Measurements from ENCODE around the gene PRTG. TPM values are rescaled to one million over a fixed set of nuclear protein-coding genes. Genes with fewer than 3 reads are reported as not detected.

Gene PRTG
- total RNA-seq, 6 experiments from 2014 or later = 0.06 to 0.22 (median 0.12) TPM

- no peaks in the 10 kb centered on the region for H3K27me3 ChIP-seq
- no peak for TF ChIP-seq CTCF (IDR thresholded peaks at IDR 0.05)
- TF ChIP-seq POLR2A (IDR thresholded peaks at IDR 0.05) = no peak
- H3K4me3 ChIP-seq = no peak overlapping the region
- H3K27ac ChIP-seq = no peak overlapping the region
- H3K36me3 ChIP-seq = no peaks in the 10 kb centered on the region
- ATAC-seq = no peak
- no peaks in the 10 kb centered on the region for H3K4me1 ChIP-seq
- H3K9me3 ChIP-seq = no peaks in the 10 kb centered on the region
- intact Hi-C loops (cut with DNase I) = no loop called here
- 71% methylated on average over 2 of the region's 2 CpGs for WGBS (ENCODE audit: insufficient coverage, low coverage, low lambda C conversion rate, missing lambda C conversion rate)
- no peak for DNase-seq
Observed at GRCh38 chr15:55712363-55712762, 30.6 kb downstream of the PRTG start.

- no peak for DNase-seq
- no peak for ATAC-seq
Observed at GRCh38 chr15:55710286-55710685, 32.7 kb downstream of the PRTG start.

DNA sequence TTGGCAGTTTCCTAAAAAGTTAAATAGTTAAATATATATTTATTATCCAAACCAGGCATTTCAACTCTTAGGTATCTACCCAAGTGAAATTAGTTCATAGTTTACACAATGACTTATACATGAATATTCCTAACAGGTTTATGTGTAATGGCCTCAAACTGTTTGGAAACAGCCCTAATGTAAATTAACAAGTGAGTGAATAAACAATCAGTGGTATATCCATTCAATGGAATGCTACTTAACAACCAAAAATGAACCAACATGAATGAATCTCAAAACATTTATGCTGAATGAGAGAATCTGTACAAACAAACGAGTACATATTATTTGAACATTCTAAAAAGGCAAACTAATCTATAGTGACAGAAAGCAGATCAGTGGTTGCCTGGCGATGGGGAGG, 33.5 kb downstream of the PRTG start:
- Histone ChIP-seq H3K4me3 (no peak overlapping the region), H3K9me3 (no peaks in the 10 kb centered on the region), H3K27me3 (no peaks in the 10 kb centered on the region), H3K4me1 (no peaks in the 10 kb centered on the region), H3K27ac (no peak overlapping the region), H3K36me3 (no peaks in the 10 kb centered on the region)
- TF ChIP-seq POLR2A (IDR thresholded peaks at IDR 0.05) = no peak
- no peak for TF ChIP-seq CTCF (IDR thresholded peaks at IDR 0.05)
- intact Hi-C loops (cut with DNase I) = no loop called here
- ATAC-seq = no peak
- no peak for DNase-seq
- 28% methylated on average over 2 of the region's 2 CpGs for WGBS (ENCODE audit: insufficient coverage, low coverage, low lambda C conversion rate, missing lambda C conversion rate)

More at GRCh38 chr15:55710286-55710685, 32.7 kb downstream of the PRTG start:
- Histone ChIP-seq H3K27ac (no peak overlapping the region), H3K27me3 (no peaks in the 10 kb centered on the region), H3K4me1 (no peaks in the 10 kb centered on the region), H3K9me3 (no peaks in the 10 kb centered on the region), H3K4me3 (no peak overlapping the region), H3K36me3 (no peaks in the 10 kb centered on the region)
- no peak for TF ChIP-seq POLR2A (IDR thresholded peaks at IDR 0.05)
- intact Hi-C loops (cut with DNase I) = no loop called here

DNA sequence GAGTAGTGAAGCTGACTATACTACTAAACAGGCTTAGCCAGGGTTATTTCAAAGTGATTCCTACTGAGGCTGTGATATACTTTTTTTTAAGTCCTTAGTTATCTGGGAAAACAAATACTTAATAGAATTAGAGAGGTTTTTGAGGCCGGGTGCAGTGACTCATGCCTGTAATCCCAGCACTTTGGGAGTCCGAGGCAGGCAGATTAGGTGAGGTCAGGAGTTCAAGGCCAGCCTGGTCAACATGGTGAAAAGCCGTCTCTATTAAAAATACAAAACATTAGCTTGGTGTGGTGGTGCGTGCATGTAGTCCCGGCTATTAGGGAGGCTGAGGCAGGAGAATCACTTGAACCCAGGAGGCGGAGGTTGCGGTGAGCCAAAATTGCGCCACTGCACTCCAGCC, 34.2 kb downstream of the PRTG start:
- no peaks in the 10 kb centered on the region for H3K36me3 ChIP-seq
- no peak overlapping the region for H3K27ac ChIP-seq
- intact Hi-C loops (cut with DNase I) = no loop called here
- ATAC-seq (no peak), DNase-seq (no peak)
- H3K4me1 ChIP-seq = no peaks in the 10 kb centered on the region
- 71% methylated on average over 8 of the region's 8 CpGs for WGBS (ENCODE audit: insufficient coverage, low coverage, low lambda C conversion rate, missing lambda C conversion rate)
- no peaks in the 10 kb centered on the region for H3K9me3 ChIP-seq
- H3K27me3 ChIP-seq = no peaks in the 10 kb centered on the region
- TF ChIP-seq POLR2A (IDR thresholded peaks at IDR 0.05) (no peak), CTCF (IDR thresholded peaks at IDR 0.05) (no peak)
- no peak overlapping the region for H3K4me3 ChIP-seq

- H3K27ac ChIP-seq = no peak overlapping the region
- no peak for TF ChIP-seq POLR2A (IDR thresholded peaks at IDR 0.05)
- TF ChIP-seq CTCF (IDR thresholded peaks at IDR 0.05) = no peak
- no peaks in the 10 kb centered on the region for H3K9me3 ChIP-seq
- no peaks in the 10 kb centered on the region for H3K4me1 ChIP-seq
- no peaks in the 10 kb centered on the region for H3K27me3 ChIP-seq
- intact Hi-C loops (cut with DNase I) = no loop called here
- H3K4me3 ChIP-seq = no peak overlapping the region
- H3K36me3 ChIP-seq = no peaks in the 10 kb centered on the region
- ATAC-seq (no peak), DNase-seq (no peak)
- WGBS (ENCODE audit: insufficient coverage, low coverage, low lambda C conversion rate, missing lambda C conversion rate) = 69% methylated on average over 4 of the region's 4 CpGs
Observed at GRCh38 chr15:55707951-55708350, 35.0 kb downstream of the PRTG start.
